ENCODE results near the gene LSM5.
"Not testable (repeated sequence)": the region's sequence is repeated elsewhere in the genome, so short reads cannot be mapped to it uniquely, and the experiment has no call there.

The LSM5 gene

DNA sequence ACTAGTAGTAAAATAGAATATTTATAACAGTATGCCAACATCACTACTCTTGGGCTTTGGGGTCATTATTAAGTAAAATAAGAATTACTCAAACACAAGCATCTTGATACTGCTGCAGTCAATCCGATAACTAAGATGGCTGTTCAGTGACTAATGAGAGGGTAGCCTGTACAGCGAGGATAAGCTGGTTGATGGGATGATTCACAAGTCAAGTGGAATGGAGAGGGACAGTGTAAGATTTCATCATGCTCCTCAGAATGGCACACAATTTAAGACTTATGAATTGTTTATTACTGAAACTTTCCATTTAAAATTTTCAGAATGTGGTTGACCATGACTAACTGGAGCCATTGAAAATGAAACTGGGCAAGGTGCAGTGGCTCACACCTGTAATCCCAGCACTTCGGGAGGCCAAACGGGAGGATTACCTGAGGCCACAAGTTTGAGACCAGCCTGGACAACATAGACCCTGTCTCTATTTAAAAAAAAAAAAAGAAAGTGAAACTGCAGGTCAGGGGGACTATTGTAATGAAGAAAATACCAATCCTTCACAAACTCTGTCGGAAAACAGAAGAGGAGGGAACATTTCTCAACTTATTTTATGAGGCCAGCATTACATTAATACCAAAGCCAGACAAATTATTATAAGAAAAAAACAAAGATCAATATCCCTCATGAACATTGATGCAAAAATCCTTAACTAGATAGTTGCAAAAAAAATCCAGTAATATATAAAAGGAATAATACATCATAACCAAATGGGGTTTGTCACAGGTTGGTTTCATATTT lies 16.3 kb upstream of the LSM5 start:
- peak; percentile 77 for DNase-seq (ENCODE audit: low spot score)

DNA sequence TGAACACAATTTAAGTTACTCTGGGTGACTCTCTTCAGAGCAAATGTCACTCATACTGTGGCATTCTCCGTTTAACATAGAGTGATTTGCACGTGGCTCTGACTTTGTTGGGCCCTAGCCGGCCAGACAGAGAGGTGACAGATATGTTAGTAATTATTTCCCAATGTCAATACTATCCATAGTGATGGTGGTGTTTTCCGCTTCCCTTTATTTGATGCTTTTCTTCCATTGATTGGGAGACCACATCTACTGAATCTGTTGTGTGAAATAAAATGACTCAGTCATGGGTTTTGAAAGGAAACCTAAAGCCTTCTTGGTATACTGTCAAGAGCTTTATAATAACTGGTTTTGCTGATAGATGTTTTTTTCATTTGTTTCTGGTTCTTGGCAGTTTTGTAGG lies 12.5 kb upstream of the LSM5 start:
- DNase-seq (ENCODE audit: low spot score) = no peak

DNA sequence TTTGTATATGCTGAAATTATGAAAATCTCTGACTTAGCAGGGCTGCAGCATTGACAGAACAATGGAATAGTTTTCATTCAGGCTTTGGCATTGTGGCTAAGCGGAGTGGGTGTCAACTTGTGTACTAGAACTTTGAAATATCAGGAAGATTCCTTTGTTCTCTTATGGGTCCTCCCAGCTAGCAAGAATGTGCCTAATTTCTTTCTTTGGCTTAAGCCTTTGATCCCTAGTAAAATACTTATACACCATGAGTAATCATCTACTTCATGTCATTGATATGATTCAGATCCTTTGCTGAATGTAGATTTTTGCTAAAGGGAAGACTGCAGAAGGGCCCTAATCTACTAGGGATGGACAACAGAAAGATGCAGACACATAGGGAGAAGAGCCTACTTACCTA lies 11.3 kb upstream of the LSM5 start:
- peak; percentile 53 for DNase-seq (ENCODE audit: low spot score)

DNA sequence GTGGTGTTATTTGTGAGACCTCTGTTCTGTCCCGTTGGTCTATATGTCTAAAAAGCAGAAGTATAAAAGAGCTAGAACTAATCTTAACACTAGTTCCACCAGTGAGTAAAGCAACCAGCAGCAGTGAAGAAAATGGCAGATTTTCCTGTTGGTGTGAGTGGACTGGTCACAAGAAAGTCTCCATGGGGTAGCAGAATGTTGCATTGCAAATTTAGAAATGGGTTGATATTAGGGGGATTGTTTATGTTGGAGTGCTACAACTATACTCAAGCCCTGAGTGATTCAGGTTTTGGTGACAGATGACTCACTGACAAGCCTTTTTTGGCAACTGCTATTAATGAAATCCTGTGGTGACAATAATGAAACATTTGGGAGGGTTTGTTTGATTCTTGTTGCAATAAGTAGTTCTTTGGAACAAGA lies 10.8 kb upstream of the LSM5 start:
- DNase-seq (ENCODE audit: low spot score) = peak; percentile 31

DNA sequence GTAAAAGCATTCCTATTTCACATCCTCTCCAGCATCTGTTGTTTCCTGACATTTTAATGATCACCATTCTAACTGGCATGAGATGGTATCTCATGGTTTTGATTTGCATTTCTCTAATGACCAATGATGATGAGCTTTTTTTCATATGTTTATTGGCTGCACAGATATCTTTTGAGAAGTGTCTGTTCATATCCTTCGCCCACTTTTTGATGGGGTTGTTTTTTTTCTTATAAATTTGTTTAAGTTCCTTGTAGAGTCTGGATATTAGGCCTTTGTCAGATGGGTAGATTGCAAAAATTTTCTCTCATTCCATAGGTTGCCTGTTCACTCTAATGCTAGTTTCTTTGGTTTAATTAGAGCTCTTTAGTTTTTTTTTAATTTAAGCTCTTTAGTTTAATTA lies 10.0 kb upstream of the LSM5 start:
- not testable (repeated sequence) for DNase-seq (ENCODE audit: low spot score)

DNA sequence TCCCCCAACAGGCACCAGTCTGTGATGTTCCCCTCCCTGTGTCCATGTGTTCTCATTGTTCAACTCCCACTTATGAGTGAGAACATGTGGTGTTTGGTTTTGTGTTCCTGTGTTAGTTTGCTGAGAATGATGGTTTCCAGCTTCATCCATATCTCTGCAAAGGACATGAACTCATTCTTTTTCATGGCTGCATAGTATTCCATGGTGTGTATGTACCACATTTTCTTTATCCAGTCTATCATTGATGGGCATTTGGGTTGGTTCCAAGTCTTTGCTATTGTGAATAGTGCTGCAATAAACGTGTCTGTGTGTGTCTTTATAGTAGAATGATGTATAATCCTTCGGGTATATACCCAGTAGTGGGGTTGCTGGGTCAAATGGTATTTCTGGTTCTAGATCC lies 9.6 kb upstream of the LSM5 start:
- not testable (repeated sequence) for DNase-seq (ENCODE audit: low spot score)

DNA sequence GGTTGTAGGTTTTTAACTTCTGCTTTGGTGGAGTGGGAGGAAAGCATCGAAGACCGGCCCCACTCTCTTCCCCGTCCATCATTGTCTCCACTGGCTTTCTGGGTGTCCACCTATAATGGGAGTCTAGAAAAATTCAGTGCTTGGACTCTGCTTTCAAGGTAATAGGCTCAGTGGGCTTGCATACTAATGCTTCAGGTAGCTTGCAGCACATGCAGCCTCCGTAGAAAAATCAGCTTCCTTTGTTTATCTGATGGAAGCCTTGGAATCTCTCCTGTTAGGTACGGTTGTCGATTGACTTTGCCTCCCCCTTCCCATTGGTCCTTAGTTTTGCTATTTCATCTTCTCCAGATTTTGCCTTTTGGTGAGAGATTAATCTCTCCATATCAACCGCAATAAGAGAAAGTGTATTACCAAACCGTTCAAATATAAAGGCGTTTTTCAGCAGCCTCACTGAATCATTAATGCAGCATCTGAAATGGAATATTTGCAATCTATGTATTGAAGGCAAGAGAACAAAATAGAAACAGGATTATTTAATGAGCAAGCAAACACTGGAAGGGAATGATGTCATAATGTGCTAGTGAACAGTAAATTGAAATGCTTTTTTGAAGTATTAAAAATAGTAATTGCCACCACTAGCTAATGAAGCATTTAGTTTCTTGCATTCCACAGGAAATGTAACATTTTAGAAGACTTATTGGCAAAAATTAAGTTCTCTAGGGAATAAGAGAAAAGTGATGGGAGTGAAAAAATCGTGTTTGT lies 6.1 kb upstream of the LSM5 start:
- DNase-seq (ENCODE audit: low spot score) = peak; percentile 16

DNA sequence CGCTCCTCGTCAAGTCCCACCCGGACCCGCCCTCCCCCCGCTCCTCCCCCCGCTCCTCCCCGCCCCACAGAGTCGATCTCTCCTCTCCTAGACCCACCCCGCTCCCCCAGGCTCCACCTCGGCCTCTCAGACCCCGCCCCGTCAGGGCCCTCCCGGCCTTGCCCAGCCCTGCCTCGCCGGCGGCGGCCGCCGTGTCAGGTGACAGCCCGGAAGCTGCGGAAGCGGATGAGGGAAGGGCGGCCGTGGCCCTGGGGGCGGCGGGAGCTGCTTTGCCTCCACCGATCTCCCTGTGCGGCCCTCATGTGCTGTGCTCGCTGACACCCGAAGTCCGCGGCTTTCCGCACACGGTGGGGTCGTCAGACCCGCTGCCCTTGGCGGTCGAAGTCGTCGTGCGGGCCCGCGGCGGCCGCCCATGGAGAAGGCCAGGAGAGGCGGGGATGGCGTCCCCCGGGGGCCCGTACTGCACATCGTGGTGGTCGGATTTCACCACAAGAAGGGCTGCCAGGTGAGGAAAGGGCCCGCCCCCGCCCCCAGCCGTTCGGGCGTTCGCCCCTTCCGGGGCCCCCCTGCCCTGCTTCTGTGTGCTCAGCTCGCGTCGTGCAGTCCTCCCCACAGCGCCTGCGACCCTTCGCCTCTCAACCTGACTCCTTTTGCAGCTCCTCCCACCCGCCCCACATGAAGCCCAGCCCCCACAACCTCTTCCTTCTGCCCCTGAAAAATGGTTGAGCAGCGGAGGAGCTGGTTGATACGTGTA lies 5.3 kb upstream of the LSM5 start, which contains the start of gene AVL9:
Gene AVL9 (plus strand): TSS at position 192 of the 754 bp plus-strand sequence. CDS start 221 bp downstream, at position 413.
- peak; percentile 99 for DNase-seq (ENCODE audit: low spot score)

DNA sequence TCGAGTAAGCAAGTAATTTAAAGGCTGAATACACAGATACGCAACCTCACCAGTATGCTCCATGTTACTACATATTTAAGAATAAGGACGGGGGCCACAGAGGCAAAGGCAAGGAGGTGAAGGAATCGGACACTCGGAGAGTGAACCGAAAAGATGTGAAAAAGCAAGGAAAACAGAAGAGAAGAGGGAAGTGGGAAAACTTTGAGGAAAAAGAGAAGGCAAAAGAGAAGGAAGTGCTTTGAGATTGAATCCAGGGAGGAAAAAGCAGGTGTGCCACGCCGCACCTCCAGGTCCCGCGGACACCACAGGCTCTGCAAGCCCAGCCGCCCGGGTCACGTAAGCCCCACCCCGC lies 4.7 kb upstream of the LSM5 start:
- no peak for DNase-seq (ENCODE audit: low spot score)

DNA sequence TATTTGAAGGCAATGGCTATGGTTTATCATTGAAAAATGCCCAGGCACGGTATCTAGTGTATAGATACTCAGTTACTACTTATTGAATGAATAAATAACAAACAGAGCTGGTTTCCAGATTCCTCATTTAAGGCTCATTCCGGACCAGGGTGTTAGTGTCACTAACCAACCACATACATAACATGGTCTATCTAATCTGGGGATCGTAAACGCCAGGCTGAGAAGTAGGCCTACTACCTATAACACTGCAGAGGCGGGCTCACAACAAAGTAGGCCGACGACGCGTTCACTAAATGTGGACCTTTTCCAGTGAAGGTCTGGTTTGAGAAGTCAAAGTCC lies 423 bp downstream of the LSM5 start:
- no peak for DNase-seq (ENCODE audit: low spot score)

DNA sequence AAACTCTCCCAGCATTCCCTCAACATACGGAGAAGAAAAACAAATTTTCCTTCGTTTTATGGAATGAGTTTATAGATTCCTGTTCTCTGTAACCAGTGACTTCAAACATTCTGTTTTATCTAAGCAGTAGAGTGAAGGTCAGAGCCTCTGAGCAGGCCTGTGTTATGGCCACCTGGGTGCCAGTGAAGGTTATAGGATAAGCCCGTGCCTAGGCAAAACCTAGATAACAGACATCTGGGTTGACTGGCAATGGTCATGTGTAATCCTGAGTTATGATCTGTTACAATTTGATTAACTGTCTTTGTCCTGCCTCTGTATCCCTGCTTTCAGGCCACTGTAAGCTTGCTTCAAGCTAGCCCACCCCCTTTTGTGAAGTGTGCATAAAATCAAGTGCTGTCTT lies 8.3 kb downstream of the LSM5 start:
- no peak for DNase-seq (ENCODE audit: low spot score)

DNA sequence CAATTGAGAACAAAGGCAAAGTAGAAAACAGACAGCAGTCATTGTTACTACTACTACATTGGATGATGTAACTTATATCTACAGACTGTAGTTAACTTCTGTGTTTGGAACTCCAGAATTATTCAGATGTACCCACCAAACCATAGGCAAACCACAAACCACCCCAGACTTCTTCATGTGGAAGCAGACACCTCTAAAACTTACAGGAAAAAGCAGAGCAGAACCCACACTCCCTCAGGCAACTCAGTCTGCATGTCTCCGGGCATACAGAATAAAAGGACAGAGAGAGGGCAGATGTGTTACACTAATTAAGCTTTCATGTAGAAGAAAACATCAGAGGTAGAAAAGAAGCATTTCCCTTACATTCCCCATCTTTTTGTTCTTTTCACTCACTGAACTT lies 9.0 kb downstream of the LSM5 start:
- DNase-seq (ENCODE audit: low spot score) = no peak

DNA sequence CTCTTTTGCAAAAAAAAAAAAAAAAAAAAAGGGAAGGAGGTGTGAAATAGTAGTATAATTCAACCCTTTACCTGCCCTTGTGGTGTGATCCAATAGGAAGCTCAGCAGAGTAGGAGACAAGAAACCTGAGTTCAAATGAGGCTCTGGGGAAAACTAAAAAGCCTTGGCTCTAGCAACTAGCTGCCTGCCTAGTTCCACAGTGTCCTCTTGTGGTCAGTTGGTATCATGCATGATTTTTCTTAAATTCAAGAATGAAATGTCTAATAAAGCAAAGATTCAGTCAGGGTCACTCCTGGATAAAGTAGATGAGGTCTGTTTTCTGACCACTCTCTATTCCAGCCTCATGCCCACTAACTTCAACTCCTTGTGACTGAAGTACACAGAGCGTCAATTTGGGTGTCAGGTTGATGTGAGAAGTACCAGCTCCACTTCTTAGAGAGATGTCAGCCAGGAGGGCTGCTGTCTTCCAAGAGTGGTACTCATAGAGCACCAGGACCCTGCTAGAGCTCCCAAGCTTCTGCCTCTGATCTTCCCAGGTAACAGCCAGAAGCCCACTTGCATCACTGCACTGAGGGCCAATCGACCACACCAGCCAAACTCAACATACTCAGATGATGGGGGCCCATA lies 10.5 kb downstream of the LSM5 start:
- peak; percentile 71 for DNase-seq (ENCODE audit: low spot score)

DNA sequence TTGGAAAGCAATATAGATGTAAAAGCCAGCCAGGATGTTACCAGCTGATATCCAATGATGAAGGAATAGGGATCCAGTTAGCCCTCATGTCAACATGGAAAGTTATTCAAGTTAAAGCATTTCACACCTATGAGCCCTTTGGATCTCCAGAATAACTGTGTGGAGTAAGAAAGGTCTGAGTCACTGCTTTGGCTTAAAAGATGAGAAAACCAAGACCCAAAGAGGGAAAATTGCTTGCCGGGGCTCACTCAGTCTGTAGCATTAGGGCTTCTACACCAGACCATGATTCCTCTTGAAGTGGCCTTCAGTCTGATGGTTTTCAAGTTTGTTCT lies 12.6 kb downstream of the LSM5 start:
- no peak for DNase-seq (ENCODE audit: low spot score)

DNA sequence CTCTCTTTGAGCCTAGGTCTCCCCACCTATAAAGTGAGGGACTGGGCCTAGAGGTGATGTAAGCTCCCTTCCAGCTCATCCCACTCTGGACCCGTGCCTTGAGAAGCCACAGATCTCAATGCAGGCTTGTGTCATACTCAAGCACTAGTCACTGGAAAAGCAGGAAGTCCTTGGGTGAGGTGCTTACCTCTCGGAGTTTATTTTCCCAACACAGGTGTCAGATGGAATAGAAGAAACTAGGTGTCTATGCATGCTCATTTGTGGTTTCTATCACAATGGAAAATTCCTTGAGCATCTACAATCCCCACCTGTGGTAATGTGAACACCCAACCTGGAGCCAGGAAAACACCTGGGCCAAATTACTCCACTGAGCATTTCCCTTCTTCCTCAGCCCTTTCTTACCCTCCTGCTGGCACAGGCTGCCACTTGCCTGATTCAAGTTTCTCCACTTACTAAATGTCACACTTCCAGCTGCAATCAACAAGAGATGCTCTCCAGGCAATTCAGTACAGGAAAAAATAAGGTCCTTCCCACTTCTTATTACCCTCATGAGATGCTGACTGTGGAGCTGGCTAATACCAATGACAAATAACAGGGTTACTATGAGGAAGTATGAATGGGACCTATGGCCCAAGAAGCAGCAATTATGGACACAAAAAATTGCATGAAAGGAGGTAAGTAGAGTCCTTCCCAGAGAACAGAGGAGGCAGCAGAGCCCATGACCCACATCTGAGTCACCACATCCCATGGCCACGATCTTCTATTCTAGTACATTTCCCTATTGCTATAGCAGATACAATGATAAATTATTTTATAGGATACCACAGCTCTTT lies 13.1 kb downstream of the LSM5 start:
- DNase-seq (ENCODE audit: low spot score) = no peak

DNA sequence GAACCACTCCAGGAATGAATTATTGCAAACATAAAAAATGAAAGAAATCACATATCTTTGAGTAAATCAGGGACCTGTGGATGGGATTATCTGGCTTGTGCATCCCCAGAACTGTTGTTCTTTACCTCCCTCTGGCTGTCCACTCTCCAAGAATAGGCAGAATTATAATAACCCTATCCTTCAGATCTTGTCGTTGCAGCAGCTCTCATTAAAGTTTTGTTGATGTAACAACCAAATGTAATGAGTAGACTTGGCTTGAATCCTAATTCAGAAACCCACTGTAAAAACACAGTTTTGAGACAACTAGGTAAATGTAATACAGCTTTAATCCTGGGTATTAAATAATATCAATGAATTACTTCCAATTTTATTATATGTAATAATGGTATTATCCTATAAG lies 16.2 kb downstream of the LSM5 start:
- DNase-seq (ENCODE audit: low spot score) = no peak

DNA sequence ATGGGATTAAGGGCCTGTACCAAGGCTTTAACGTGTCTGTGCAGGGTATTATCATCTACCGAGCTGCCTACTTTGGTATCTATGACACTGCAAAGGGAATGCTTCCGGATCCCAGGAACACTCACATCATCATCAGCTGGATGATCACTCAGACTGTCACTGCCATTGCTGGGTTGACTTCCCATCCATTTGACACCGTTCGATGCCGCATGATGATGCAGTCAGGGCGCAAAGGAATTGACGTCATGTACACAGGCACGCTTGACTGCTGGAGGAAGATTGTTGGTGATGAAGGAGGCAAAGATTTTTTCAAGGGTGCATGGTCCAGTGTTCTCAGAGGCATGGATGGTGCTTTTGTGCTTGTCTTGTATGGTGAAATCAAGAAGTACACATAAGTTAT lies 18.2 kb downstream of the LSM5 start:
- no peak for DNase-seq (ENCODE audit: low spot score)

DNA sequence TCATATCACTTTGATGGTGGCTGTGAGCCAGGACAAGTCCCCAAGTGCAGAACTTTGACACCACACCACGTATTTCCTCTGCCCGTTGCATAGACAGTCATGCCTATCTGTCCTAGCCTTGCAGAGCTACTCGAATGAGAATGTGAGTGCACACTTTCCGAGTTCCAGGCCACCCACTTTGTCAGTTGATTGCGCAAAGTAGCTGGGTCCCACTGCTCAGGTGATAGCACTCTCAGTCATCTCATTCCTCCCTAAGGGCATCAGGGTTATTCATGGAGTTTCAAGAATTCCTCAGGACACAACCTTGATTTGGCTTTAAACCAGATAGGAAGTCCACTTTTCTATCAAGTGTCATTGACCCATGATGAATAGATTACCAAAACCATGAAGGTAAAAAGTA lies 19.3 kb downstream of the LSM5 start:
- no peak for DNase-seq (ENCODE audit: low spot score)

DNA sequence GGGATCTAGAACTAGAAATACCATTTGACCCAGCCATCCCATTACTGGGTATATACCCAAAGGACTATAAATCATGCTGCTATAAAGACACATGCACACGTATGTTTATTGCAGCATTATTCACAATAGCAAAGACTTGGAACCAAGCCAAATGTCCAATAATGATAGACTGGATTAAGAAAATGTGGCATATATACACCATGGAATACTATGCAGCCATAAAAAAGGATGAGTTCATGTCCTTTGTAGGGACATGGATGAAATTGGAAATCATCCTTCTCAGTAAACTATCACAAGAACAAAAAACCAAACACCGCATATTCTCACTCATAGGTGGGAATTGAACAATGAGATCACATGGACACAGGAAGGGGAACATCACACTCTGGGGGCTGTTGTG lies 20.2 kb downstream of the LSM5 start:
- DNase-seq (ENCODE audit: low spot score) = not testable (repeated sequence)

DNA sequence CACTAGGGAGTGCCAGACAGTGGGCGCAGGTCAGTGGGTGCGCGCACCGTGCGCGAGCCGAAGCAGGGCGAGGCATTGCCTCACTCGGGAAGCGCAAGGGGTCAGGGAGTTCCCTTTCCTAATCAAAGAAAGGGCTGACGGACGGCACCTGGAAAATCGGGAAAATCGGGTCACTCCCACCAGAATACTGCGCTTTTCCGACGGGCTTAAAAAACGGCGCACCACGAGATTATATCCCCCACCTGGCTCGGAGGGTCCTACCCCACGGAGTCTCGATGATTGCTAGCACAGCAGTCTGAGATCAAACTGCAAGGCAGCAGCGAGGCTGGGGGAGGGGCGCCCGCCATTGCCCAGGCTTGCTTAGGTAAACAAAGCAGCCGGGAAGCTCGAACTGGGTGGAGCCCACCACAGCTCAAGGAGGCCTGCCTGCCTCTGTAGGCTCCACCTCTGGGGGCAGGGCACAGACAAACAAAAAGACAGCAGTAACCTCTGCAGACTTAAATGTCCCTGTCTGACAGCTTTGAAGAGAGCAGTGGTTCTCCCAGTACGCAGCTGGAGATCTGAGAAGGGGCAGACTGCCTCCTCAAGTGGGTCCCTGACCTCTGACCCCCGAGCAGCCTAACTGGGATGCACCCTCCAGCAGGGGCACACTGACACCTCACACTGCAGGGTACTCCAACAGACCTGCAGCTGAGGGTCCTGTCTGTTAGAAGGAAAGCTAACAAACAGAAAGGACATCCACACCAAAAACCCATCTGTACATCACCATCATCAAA lies 25.4 kb downstream of the LSM5 start:
- not testable (repeated sequence) for DNase-seq (ENCODE audit: low spot score)

DNA sequence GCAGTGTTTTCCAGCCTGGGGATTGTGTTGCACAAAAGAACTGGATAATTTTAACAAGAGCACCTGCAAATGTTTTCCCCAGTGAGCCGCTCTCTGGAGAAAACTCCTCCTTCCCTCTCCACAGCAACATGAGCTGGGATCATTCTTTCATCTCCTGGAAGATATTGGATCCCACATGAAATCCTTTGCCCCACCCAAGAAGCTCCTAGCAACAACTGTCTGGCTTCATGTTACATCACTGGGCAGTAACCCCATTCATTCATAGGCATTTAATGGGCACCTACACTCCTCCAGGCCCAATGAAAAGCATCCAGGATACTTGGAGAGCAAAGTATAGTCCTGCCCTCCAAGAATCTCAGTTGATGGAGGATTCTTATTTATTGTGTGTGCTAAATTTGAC lies 27.2 kb downstream of the LSM5 start:
- DNase-seq (ENCODE audit: low spot score) = no peak
